ENCODE data around the gene HIP1.
"Not testable (repeated sequence)": the region's sequence is repeated elsewhere in the genome, so short reads cannot be mapped to it uniquely, and the experiment has no call there.

The HIP1 gene

DNA sequence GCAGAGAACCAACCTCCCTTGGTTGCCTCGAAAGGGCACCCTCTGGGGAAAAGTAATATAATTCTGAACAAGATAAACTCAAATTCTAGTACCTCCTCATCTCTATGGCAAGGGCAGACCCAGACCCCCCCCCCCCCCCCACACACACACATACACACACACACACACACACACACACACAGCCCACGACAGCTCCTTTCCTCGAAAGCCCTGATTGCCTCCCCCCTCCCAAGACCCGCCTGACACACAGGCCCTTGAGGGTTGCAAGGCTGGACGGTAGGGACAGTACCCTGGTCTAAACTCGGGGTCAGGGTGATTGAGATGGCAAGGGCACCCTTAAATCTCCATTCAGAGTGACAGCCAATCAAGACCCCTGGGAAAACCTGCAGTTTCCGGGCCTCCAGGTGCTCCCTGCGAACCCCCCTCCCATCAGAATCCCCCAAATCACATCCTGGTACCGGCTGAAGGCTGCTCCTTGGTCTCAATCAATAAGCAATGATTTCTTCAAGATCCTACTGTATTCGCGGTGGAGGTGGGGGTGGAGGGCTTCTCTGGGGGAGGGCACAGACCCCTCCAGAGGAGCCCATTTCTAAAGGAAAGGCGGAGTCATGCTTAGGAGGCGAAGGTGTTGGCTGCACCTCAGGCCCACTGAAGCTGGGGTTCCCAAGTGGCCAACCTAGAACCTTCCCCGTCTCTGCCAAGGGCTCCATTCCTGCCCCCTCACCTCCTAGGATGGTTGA, 100.7 kb downstream of the HIP1 start:
- DNase-seq (ENCODE audit: low read depth): no peak
- H3K4me3 ChIP-seq (ENCODE audit: low read depth, low read length): peak overlapping the region; percentile 69

GRCh38 chr7:75635036-75635435, 103.7 kb downstream of the HIP1 start:
- no peak overlapping the region for H3K4me3 ChIP-seq (ENCODE audit: low read depth, low read length)
- TF ChIP-seq, protein P1, sequence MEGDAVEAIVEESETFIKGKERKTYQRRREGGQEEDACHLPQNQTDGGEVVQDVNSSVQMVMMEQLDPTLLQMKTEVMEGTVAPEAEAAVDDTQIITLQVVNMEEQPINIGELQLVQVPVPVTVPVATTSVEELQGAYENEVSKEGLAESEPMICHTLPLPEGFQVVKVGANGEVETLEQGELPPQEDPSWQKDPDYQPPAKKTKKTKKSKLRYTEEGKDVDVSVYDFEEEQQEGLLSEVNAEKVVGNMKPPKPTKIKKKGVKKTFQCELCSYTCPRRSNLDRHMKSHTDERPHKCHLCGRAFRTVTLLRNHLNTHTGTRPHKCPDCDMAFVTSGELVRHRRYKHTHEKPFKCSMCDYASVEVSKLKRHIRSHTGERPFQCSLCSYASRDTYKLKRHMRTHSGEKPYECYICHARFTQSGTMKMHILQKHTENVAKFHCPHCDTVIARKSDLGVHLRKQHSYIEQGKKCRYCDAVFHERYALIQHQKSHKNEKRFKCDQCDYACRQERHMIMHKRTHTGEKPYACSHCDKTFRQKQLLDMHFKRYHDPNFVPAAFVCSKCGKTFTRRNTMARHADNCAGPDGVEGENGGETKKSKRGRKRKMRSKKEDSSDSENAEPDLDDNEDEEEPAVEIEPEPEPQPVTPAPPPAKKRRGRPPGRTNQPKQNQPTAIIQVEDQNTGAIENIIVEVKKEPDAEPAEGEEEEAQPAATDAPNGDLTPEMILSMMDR (IDR thresholded peaks at IDR 0.05; ENCODE audit: control insufficient read depth, extremely low read depth, insufficient read depth): no peak
- DNase-seq (ENCODE audit: low read depth): no peak

More for the DNA sequence above, 100.7 kb downstream of the HIP1 start:
- TF ChIP-seq, protein P1 (IDR thresholded peaks at IDR 0.05; ENCODE audit: control insufficient read depth, extremely low read depth, insufficient read depth): no peak

GRCh38 chr7:75632587-75632986, 106.2 kb downstream of the HIP1 start:
- not testable (repeated sequence) for DNase-seq (ENCODE audit: low read depth); H3K4me3 ChIP-seq (ENCODE audit: low read depth, low read length)

DNA sequence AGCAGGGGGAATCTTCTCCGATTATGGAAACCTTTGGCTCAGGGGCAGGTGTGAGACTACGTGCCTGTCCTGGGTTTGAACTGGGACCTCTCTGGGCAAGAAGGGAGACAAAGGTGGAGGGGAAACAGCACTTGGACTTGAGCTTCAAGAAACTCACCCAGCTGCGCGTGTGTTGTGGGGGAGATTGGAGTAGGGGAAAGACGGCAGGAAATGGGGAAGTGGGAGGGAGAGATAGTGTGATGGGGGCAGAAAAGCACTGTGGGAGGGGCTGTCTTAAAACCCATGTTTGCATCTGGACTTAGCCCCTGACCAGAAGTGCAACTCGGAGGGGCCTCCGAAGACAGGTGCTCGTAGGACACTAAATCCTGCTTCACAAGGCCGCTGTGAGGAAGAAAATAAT, 107.0 kb downstream of the HIP1 start:
- DNase-seq (ENCODE audit: low read depth): no peak
- TF ChIP-seq, protein P1 (IDR thresholded peaks at IDR 0.05; ENCODE audit: control insufficient read depth, extremely low read depth, insufficient read depth): no peak

DNA sequence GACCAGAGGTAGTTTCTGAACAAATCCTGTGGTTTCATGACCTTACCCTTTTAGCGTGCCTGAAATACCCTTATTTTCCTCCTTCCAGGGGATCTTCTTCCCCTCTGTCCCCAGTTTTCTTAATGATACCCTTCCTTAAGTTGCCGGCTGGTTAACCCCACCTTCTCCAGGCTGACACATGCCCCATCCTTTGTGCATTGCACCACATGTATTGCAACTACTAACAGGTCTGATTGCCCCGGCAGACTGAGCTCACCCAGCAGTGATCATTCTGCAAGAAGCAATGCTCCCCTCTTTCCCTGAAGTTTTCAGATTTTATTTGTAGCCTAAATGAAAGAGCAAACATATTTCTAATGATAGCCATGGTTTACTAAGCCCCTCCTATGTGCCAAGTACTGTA, 108.2 kb downstream of the HIP1 start:
- H3K4me3 ChIP-seq (ENCODE audit: low read depth, low read length): no peak overlapping the region

More for the DNA sequence above, 107.0 kb downstream of the HIP1 start:
- no peak overlapping the region for H3K4me3 ChIP-seq (ENCODE audit: low read depth, low read length)

GRCh38 chr7:75629044-75629443, 109.7 kb downstream of the HIP1 start:
- no peak for DNase-seq (ENCODE audit: low read depth)
- TF ChIP-seq, protein P1 (IDR thresholded peaks at IDR 0.05; ENCODE audit: control insufficient read depth, extremely low read depth, insufficient read depth): no peak
- no peak overlapping the region for H3K4me3 ChIP-seq (ENCODE audit: low read depth, low read length)

More for the DNA sequence above, 108.2 kb downstream of the HIP1 start:
- no peak for DNase-seq (ENCODE audit: low read depth)
- TF ChIP-seq, protein P1 (IDR thresholded peaks at IDR 0.05; ENCODE audit: control insufficient read depth, extremely low read depth, insufficient read depth): no peak

GRCh38 chr7:75628055-75628454, 110.7 kb downstream of the HIP1 start:
- TF ChIP-seq, protein P1 (IDR thresholded peaks at IDR 0.05; ENCODE audit: control insufficient read depth, extremely low read depth, insufficient read depth): no peak
- no peak overlapping the region for H3K4me3 ChIP-seq (ENCODE audit: low read depth, low read length)
- DNase-seq (ENCODE audit: low read depth): no peak
